BLaER1 treated with 17β-estradiol and CSF1 and Interleukin-3, amounts not matched to agents 10 nM and 100 nM (cell line): ENCODE data around the gene DMRTB1.

ENCODE experiments used
- H3K27ac ChIP-seq, 11 experiments: shearing (Covaris generic); formaldehyde crosslinking; 2 replicates each; pipeline ENCODE4 v1.8.1; 2022
- H3K27me3 ChIP-seq, 11 experiments: shearing (Covaris generic); formaldehyde crosslinking; 2 replicates each; pipeline ENCODE4 v1.8.1; 2022
- H3K36me3 ChIP-seq, 11 experiments: shearing (Covaris generic); formaldehyde crosslinking; 2 replicates each; pipeline ENCODE4 v1.8.1; 2022
- H3K4me1 ChIP-seq, 10 experiments: shearing (Covaris generic); formaldehyde crosslinking; 2 replicates each; pipeline ENCODE4 v1.8.1; 2022
- H3K4me2 ChIP-seq, 11 experiments: shearing (Covaris generic); formaldehyde crosslinking; 2 replicates each; pipeline ENCODE4 v1.8.1; 2022
- H3K4me3 ChIP-seq, 10 experiments: shearing (Covaris generic); formaldehyde crosslinking; 2 replicates each; pipeline ENCODE4 v1.8.1; 2022
- H3K9ac ChIP-seq, 11 experiments: shearing (Covaris generic); formaldehyde crosslinking; 2 replicates each; pipeline ENCODE4 v1.8.1; 2022
- H3K9me3 ChIP-seq, 11 experiments: shearing (Covaris generic); formaldehyde crosslinking; replicated peaks in 1 of 11; 2 replicates each; pipeline ENCODE4 v1.8.1; 2022
- H4K20me1 ChIP-seq, 11 experiments: shearing (Covaris generic); formaldehyde crosslinking; 2 replicates each; pipeline ENCODE4 v1.8.1; 2022
- Cebpa-rat ChIP-seq, 11 experiments: shearing (Covaris generic); IDR thresholded peaks; 2 replicates each; pipeline ENCODE4 v1.8.1; 2022

Gene DMRTB1

DNA sequence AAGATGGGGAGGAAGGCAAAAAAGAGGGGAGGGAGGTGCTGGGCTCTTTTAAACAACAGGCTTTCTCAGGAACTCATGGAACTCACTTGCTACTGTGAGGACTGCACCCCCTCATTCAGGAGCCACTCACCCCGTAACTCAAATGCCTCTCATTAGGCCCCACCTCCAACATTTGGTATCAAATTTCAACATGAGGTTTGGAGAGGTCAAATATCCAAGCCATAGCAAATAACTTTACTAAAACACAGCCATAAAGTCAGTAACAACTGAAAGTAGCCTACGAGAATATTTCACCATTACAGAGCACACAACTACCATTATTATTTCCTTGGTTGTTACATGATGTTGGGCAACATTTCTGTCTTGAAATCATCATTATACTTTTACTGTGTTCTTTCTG lies 13.1 kb upstream of the DMRTB1 start:
- H3K4me1 ChIP-seq: 0 out of 20 replicates have a peak, but pooled peaks cover 0 to 4% (median 0%) of the 10 kb centered on the region in 10 experiments
- H3K27me3 ChIP-seq: no peaks in the 10 kb centered on the region
- H3K9me3 ChIP-seq: no peaks in the 10 kb centered on the region
- TF ChIP-seq Cebpa-rat (IDR thresholded peaks at IDR 0.05): no peak
- H3K27ac ChIP-seq: no peak overlapping the region
- H3K36me3 ChIP-seq: no peaks in the 10 kb centered on the region
- H3K4me2 ChIP-seq: no peak overlapping the region
- no peak overlapping the region for H3K4me3 ChIP-seq
- H3K9ac ChIP-seq: no peak overlapping the region
- no peaks in the 10 kb centered on the region for H4K20me1 ChIP-seq

DNA sequence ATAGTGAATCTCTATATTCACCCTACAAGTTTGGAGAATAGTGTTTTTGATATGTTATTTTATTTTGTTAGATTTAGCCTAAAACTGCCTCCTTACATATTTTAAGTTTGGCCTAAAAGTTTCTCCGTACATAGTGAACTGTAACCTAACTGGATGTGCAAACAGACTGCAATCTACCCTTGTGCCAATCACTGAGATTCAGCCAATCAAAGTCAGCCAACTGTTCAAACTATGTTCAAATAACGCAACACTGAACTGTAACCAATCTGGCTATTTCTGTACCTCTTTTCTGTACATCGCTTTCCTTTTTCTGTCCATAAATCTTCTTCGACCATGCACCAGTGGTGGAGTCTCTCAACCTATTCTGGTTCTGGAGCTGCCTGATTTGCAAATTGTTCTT lies 11.8 kb upstream of the DMRTB1 start:
- Histone ChIP-seq H3K9ac (no peak overlapping the region), H3K27me3 (no peaks in the 10 kb centered on the region), H3K4me3 (no peak overlapping the region), H4K20me1 (no peaks in the 10 kb centered on the region), H3K36me3 (no peaks in the 10 kb centered on the region), H3K27ac (no peak overlapping the region), H3K9me3 (no peaks in the 10 kb centered on the region), H3K4me2 (no peak overlapping the region), H3K4me1 (0 out of 20 replicates have a peak, but pooled peaks cover 0 to 1% (median 0%) of the 10 kb centered on the region in 10 experiments)
- no peak for TF ChIP-seq Cebpa-rat (IDR thresholded peaks at IDR 0.05)

DNA sequence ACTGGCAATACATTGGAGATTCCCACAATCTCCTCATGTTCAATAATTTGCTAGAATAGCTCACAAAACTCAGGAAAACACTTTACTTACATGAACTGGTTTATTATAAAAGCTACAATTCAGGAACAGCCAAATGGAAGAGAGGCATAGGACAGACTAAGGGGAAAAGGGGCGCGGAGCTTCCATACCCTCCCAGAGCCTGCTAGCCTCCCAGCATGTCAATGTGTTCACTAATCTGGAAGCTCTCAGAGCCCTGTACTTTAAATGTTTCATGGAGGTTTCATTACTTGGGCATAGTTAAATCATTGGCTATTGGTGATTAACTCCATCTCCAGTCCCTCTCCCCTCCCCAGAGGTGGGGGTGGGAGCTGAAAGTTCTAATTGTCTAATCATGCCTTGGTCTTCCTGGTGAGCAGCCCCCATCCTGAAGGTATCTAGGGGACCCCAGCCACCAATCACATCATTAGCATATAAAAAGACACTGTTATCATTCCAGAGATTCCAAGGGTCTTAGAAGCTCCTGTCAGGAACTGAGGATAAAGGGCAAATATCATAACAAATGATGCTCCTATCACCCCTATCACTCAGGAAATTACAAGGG lies 10.9 kb upstream of the DMRTB1 start:
- Histone ChIP-seq H3K9me3 (no peaks in the 10 kb centered on the region), H3K9ac (no peak overlapping the region), H3K4me1 (no peaks in the 10 kb centered on the region), H3K4me2 (no peak overlapping the region), H3K36me3 (no peaks in the 10 kb centered on the region), H3K4me3 (no peak overlapping the region), H3K27ac (no peak overlapping the region), H3K27me3 (no peaks in the 10 kb centered on the region), H4K20me1 (no peaks in the 10 kb centered on the region)
- no peak for TF ChIP-seq Cebpa-rat (IDR thresholded peaks at IDR 0.05)

DNA sequence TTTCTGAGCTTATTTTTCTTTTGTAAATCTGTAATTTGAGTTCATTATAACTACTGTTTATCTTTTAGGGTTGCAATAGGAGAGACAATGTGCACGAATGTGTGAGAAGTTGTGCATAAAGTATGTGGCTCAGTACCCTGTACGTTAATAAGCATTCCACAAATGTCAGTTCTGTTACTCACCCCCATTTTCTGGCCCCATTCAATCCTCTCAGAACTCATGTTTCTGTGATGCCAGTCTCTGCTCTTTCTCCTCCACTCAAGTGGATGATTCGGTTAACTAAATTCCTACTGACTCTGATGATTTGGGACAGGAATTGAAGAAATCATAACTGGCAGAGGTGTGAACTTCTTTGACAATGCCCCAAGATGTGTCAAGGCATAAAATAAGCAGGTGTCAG lies 10.2 kb upstream of the DMRTB1 start:
- Histone ChIP-seq H4K20me1 (no peaks in the 10 kb centered on the region), H3K4me3 (no peak overlapping the region), H3K4me2 (no peak overlapping the region), H3K27me3 (no peaks in the 10 kb centered on the region), H3K9me3 (no peaks in the 10 kb centered on the region), H3K27ac (no peak overlapping the region), H3K4me1 (no peaks in the 10 kb centered on the region), H3K36me3 (no peaks in the 10 kb centered on the region), H3K9ac (no peak overlapping the region)
- TF ChIP-seq Cebpa-rat (IDR thresholded peaks at IDR 0.05): no peak

GRCh38 chr1:53449693-53450092 lies 9.5 kb upstream of the DMRTB1 start:
- H3K27ac ChIP-seq: no peak overlapping the region
- no peaks in the 10 kb centered on the region for H3K36me3 ChIP-seq
- H3K4me1 ChIP-seq: no peaks in the 10 kb centered on the region
- H4K20me1 ChIP-seq: no peaks in the 10 kb centered on the region
- H3K4me2 ChIP-seq: no peak overlapping the region
- TF ChIP-seq Cebpa-rat (IDR thresholded peaks at IDR 0.05): no peak
- no peaks in the 10 kb centered on the region for H3K9me3 ChIP-seq
- no peak overlapping the region for H3K4me3 ChIP-seq
- no peaks in the 10 kb centered on the region for H3K27me3 ChIP-seq
- no peak overlapping the region for H3K9ac ChIP-seq

DNA sequence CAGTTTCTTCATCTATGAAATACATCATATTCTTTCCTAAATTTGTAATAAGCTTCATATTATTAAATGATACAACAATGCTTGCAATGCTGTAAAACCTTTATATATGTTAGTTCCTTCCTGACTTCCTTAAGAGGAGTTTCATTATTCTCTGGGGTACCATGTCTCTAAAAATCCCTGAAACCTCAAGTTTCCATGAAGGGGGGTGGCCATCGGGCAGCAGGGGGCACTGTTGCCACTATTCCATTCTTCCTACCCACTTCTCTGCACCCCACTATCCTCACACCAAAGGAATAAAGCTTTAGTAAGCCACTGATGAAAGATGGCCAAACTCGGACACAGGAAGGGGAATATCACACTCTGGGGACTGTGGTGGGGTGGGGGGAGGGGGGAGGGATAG lies 9.0 kb upstream of the DMRTB1 start:
- no peak for TF ChIP-seq Cebpa-rat (IDR thresholded peaks at IDR 0.05)
- Histone ChIP-seq H3K27me3 (no peaks in the 10 kb centered on the region), H3K4me2 (no peak overlapping the region), H4K20me1 (no peaks in the 10 kb centered on the region), H3K9me3 (no peaks in the 10 kb centered on the region), H3K9ac (no peak overlapping the region), H3K27ac (no peak overlapping the region), H3K4me1 (no peaks in the 10 kb centered on the region), H3K36me3 (no peaks in the 10 kb centered on the region), H3K4me3 (no peak overlapping the region)

DNA sequence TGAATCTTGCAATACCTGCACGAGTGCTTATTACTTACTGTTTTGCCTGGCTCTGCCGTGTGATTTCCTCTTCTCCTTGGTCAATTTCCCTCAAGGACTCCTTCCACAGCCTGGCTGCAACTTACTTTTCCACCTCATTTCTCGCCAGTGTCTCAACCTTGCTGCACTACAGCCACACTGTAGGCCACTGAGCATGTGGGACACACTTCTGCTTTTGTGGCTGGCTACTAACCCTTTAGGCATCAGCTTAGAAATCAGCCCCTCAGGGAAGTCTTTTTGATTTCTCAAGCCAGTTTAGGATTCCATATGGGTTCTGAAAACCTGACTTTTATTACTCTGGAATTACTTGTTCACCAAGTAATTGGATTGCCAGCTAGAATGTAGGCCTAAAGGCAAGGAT lies 5.2 kb upstream of the DMRTB1 start:
- H3K36me3 ChIP-seq: no peaks in the 10 kb centered on the region
- peaks cover 0 to 4% (median 0%) of the 10 kb centered on the region in 10 experiments; a peak in 2 of 20 replicates for H3K4me1 ChIP-seq
- 0 out of 22 replicates have a peak overlapping the region, but pooled peaks of 1 of the 11 experiments have one; percentile 10 for H3K4me2 ChIP-seq
- H3K27me3 ChIP-seq: no peaks in the 10 kb centered on the region
- no peak overlapping the region for H3K27ac ChIP-seq
- H3K9ac ChIP-seq: no peak overlapping the region
- no peak overlapping the region for H3K4me3 ChIP-seq
- no peaks in the 10 kb centered on the region for H3K9me3 ChIP-seq
- no peak for TF ChIP-seq Cebpa-rat (IDR thresholded peaks at IDR 0.05)
- H4K20me1 ChIP-seq: no peaks in the 10 kb centered on the region

DNA sequence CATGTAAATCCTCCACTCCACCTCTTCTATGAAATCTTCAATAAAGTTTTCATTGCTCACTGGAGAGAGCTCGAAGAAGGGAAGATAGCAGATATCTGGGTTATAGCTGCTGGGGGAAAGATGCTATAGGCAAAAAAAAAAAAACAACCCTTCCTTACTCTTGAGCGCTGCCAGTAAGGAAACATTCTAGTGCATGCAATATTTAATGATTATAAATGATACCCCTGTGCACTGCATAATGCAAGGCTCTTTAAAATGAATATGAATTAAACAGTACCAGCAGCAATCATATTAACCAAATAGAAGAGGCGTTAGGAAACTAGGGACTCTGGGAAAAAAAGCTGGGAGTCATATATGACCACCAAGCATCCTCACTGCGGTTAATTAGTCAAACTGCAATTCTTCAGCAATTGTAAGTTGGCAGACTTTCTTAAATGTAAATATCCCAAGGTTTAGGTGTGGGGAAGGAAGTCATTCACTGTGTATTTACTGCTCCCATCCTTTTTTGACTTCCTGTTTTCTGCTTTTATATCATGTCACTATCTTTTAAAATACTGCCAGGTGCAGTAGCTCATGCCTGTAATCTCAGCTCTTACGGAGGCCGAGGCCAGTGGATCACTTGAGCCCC lies 3.7 kb upstream of the DMRTB1 start:
- H3K36me3 ChIP-seq: no peaks in the 10 kb centered on the region
- no peak overlapping the region for H3K4me3 ChIP-seq
- peaks cover 0 to 4% (median 0%) of the 10 kb centered on the region in 10 experiments; a peak in 2 of 20 replicates for H3K4me1 ChIP-seq
- H3K27ac ChIP-seq: no peak overlapping the region
- TF ChIP-seq Cebpa-rat (IDR thresholded peaks at IDR 0.05): no peak
- H3K4me2 ChIP-seq: no peak overlapping the region
- H3K9ac ChIP-seq: no peak overlapping the region
- H3K9me3 ChIP-seq: 0 out of 22 replicates have a peak, but pooled peaks cover 0 to 3% (median 0%) of the 10 kb centered on the region in 11 experiments
- H4K20me1 ChIP-seq: no peaks in the 10 kb centered on the region
- H3K27me3 ChIP-seq: no peaks in the 10 kb centered on the region

DNA sequence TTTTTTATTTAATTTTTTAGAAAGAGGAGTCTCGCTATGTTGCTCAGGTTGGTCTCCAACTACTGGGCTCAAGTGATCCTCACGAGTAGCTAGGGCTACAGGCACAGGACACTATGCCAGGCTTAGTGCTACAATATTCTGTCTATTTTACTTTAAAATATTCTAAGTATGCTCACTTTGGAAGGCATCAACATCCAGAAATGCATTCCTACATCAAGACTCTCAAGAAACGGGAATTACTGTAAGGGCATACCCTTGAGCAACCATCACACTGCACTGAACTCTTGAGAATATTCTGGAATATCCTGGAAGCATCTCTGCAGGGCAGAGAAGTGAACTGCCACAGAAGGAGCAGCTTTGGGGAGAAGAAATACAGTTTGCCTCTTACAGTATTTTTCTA lies 565 bp upstream of the DMRTB1 start:
- no peaks in the 10 kb centered on the region for H3K27me3 ChIP-seq
- H3K9me3 ChIP-seq: 0 out of 22 replicates have a peak, but pooled peaks cover 0 to 3% (median 0%) of the 10 kb centered on the region in 11 experiments
- H3K4me1 ChIP-seq: peaks cover 0 to 4% (median 0%) of the 10 kb centered on the region in 10 experiments; a peak in 2 of 20 replicates
- no peaks in the 10 kb centered on the region for H3K36me3 ChIP-seq
- H3K4me2 ChIP-seq: no peak overlapping the region
- H3K4me3 ChIP-seq: no peak overlapping the region
- no peaks in the 10 kb centered on the region for H4K20me1 ChIP-seq
- H3K9ac ChIP-seq: no peak overlapping the region
- no peak for TF ChIP-seq Cebpa-rat (IDR thresholded peaks at IDR 0.05)
- H3K27ac ChIP-seq: no peak overlapping the region

DNA sequence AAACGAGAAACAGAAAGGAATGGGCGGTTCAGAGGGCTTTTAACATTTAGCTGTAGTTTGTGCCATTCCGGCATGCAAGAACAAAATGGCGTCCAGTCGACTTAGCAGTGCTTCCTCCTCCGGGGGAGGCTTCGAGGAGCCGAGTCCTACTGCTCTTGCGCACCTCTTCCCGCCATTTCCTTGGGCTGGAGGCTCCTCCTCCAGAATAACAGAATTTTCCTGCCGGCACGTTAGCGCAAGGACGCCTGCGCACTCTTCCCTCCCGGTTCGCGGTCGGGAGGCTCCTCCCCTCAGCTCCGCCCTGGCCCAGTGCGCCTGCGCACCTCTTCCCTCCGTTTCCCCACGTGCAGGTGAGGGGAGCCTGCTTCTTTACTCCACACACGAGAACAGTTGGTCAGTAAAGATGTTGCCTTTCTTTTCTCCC lies 1.0 kb downstream of the DMRTB1 start:
- Histone ChIP-seq H3K9ac (no peak overlapping the region), H3K4me2 (no peak overlapping the region), H4K20me1 (no peaks in the 10 kb centered on the region), H3K36me3 (no peaks in the 10 kb centered on the region), H3K4me1 (peaks cover 0 to 4% (median 0%) of the 10 kb centered on the region in 10 experiments; a peak in 2 of 20 replicates), H3K27ac (no peak overlapping the region), H3K9me3 (0 out of 22 replicates have a peak, but pooled peaks cover 0 to 3% (median 0%) of the 10 kb centered on the region in 11 experiments), H3K4me3 (no peak overlapping the region), H3K27me3 (no peaks in the 10 kb centered on the region)
- TF ChIP-seq Cebpa-rat (IDR thresholded peaks at IDR 0.05): no peak
